H9 (cell line): ENCODE results near the gene CLEC9A. TPM values are rescaled to one million over a fixed set of nuclear protein-coding genes. Genes with fewer than 3 reads are reported as not detected.

ENCODE experiments used
- DNase-seq: peaks from one replicate; pipeline ENCODE4 v3.0.0-alpha.2; 2017
- H2AFZ ChIP-seq: one replicate; pipeline ENCODE4 v1.6.1; 2013; ENCODE audit warnings: mild to moderate bottlenecking, low read length, control low read depth, moderate library complexity
- H2AK5ac ChIP-seq: 2 replicates; pipeline ENCODE4 v1.6.1; 2013; ENCODE audit warnings: low read length, control low read depth, mixed read lengths; ENCODE audit not compliant: insufficient read length
- H2BK120ac ChIP-seq: one replicate; pipeline ENCODE4 v1.6.1; 2013; ENCODE audit warnings: low read depth, mild to moderate bottlenecking, low read length, control low read depth, inconsistent platforms; ENCODE audit not compliant: poor library complexity, severe bottlenecking
- H2BK12ac ChIP-seq: 2 replicates; pipeline ENCODE4 v1.6.1; 2013; ENCODE audit warnings: low read length, control low read depth, mixed read lengths, low read depth; ENCODE audit not compliant: insufficient read length
- H2BK15ac ChIP-seq: 2 replicates; pipeline ENCODE4 v1.6.1; 2013; ENCODE audit warnings: low read depth, low read length, control low read depth
- H2BK20ac ChIP-seq: one replicate; pipeline ENCODE4 v1.6.1; 2013; ENCODE audit warnings: low read depth, mild to moderate bottlenecking, low read length, control low read depth, inconsistent platforms; ENCODE audit not compliant: poor library complexity, severe bottlenecking
- H2BK5ac ChIP-seq: 2 replicates; pipeline ENCODE4 v1.6.1; 2013; ENCODE audit warnings: low read length, control low read depth, mixed read lengths; ENCODE audit not compliant: insufficient read length
- H3K14ac ChIP-seq: 2 replicates; pipeline ENCODE4 v1.6.1; 2013; ENCODE audit warnings: low read length, control low read depth; ENCODE audit not compliant: insufficient read depth
- H3K18ac ChIP-seq: 2 replicates; pipeline ENCODE4 v1.6.1; 2013; ENCODE audit warnings: low read depth, mild to moderate bottlenecking, mixed read lengths, low read length, control low read depth; ENCODE audit not compliant: insufficient read length
- H3K23ac ChIP-seq: 2 replicates; pipeline ENCODE4 v1.6.1; 2013; ENCODE audit warnings: low read length, control low read depth, mixed read lengths, low read depth; ENCODE audit not compliant: insufficient read length
- H3K23me2 ChIP-seq: 2 replicates; pipeline ENCODE4 v1.6.1; 2013; ENCODE audit warnings: low read depth, mild to moderate bottlenecking, mixed read lengths, low read length, control low read depth; ENCODE audit not compliant: insufficient read length, poor library complexity, severe bottlenecking
- H3K27ac ChIP-seq: 2 replicates; pipeline ENCODE4 v1.5.1; 2013; ENCODE audit warnings: low read length, control low read depth, mixed read lengths, low read depth; ENCODE audit not compliant: insufficient read length
- H3K27me3 ChIP-seq: 2 replicates; pipeline ENCODE4 v1.6.1; 2013; ENCODE audit warnings: low read length, control low read depth, inconsistent platforms; ENCODE audit not compliant: insufficient read depth
- H3K4ac ChIP-seq: 2 replicates; pipeline ENCODE4 v1.6.1; 2013; ENCODE audit warnings: low read depth, mild to moderate bottlenecking, control low read depth, inconsistent platforms, low read length, moderate library complexity
- H3K4me1 ChIP-seq: 2 replicates; pipeline ENCODE4 v1.6.1; 2013; ENCODE audit warnings: low read length, control low read depth, inconsistent platforms; ENCODE audit not compliant: insufficient read depth
- H3K4me2 ChIP-seq: 2 replicates; pipeline ENCODE4 v1.6.1; 2013; ENCODE audit warnings: low read length, control low read depth, mixed read lengths; ENCODE audit not compliant: insufficient read length, insufficient read depth
- H3K56ac ChIP-seq: 2 replicates; pipeline ENCODE4 v1.6.1; 2013; ENCODE audit warnings: low read depth, mild to moderate bottlenecking, mixed read lengths, low read length, control low read depth; ENCODE audit not compliant: insufficient read length
- H3K79me1 ChIP-seq: 2 replicates; pipeline ENCODE4 v1.6.1; 2013; ENCODE audit warnings: low read depth, mild to moderate bottlenecking, moderate library complexity, low read length, control low read depth, inconsistent platforms; ENCODE audit not compliant: insufficient read depth, poor library complexity, severe bottlenecking
- H3K79me2 ChIP-seq: 2 replicates; pipeline ENCODE4 v1.6.1; 2013; ENCODE audit warnings: low read length, control low read depth, inconsistent platforms; ENCODE audit not compliant: insufficient read depth
- H3K9ac ChIP-seq: 2 replicates; pipeline ENCODE4 v1.6.1; 2013; ENCODE audit warnings: low read length, control low read depth, mixed read lengths; ENCODE audit not compliant: insufficient read length; ENCODE audit errors: extremely low read depth
- H3K9me3 ChIP-seq: one replicate; pipeline ENCODE4 v1.6.1; 2013; ENCODE audit warnings: low read depth, low read length, inconsistent platforms; ENCODE audit not compliant: control insufficient read depth
- H3T11ph ChIP-seq: one replicate; pipeline ENCODE4 v1.6.1; 2013; ENCODE audit warnings: mild to moderate bottlenecking, low read length, control low read depth, inconsistent platforms
- H4K20me1 ChIP-seq: one replicate; pipeline ENCODE4 v1.6.1; 2013; ENCODE audit not compliant: control insufficient read depth, insufficient read length, insufficient read depth
- H4K5ac ChIP-seq: 2 replicates; pipeline ENCODE4 v1.6.1; 2013; ENCODE audit warnings: low read depth, mild to moderate bottlenecking, mixed read lengths, low read length, control low read depth; ENCODE audit not compliant: insufficient read length
- H4K8ac ChIP-seq: replicated peaks from 2 replicates; pipeline ENCODE4 v1.6.1; 2013; ENCODE audit warnings: low read length, control low read depth, mixed read lengths, low read depth; ENCODE audit not compliant: insufficient read length
- H4K91ac ChIP-seq: 2 replicates; pipeline ENCODE4 v1.6.1; 2013; ENCODE audit warnings: low read depth, mild to moderate bottlenecking, moderate library complexity, mixed read lengths, low read length, control low read depth; ENCODE audit not compliant: insufficient read length
- H3K27ac Mint-ChIP-seq, 3 experiments: 2 replicates in 2 of 3; 3 replicates in 1 of 3; pipeline ENCODE4 v1.8.0; 2020 to 2021; ENCODE audit warnings: mixed read lengths in 3 of 3, mild to moderate bottlenecking in 1 of 3, moderate library complexity in 1 of 3
- H3K27me3 Mint-ChIP-seq: 2 replicates; pipeline ENCODE4 v1.8.0; 2021; ENCODE audit warnings: low read depth, mild to moderate bottlenecking, moderate library complexity, mixed read lengths
- H3K36me3 Mint-ChIP-seq, 3 experiments: 2 replicates in 2 of 3; 3 replicates in 1 of 3; pipeline ENCODE4 v1.8.0; 2020 to 2021; ENCODE audit warnings: low read depth in 3 of 3, mixed read lengths in 3 of 3; ENCODE audit not compliant: insufficient read depth in 1 of 3
- H3K4me1 Mint-ChIP-seq, 2 experiments: 2 replicates each; pipeline ENCODE4 v1.8.0; 2020; ENCODE audit warnings: mixed read lengths in 2 of 2
- H3K4me3 Mint-ChIP-seq, 2 experiments: 2 replicates in 1 of 2; 3 replicates in 1 of 2; pipeline ENCODE4 v1.8.0; 2020 to 2021; ENCODE audit warnings: mild to moderate bottlenecking in 2 of 2, mixed read lengths in 2 of 2, moderate library complexity in 1 of 2
- H3K9me3 Mint-ChIP-seq, 2 experiments: 2 replicates in 1 of 2; 3 replicates in 1 of 2; pipeline ENCODE4 v1.8.0; 2020; ENCODE audit warnings: mild to moderate bottlenecking in 2 of 2, mixed read lengths in 2 of 2, moderate library complexity in 1 of 2
- CTCF ChIP-seq: fragments of 200-600 bp; sonication (generic); conservative IDR thresholded peaks from 3 replicates; pipeline ENCODE4 v1.8.0; 2021; ENCODE audit warnings: antibody characterized with exemption, mild to moderate bottlenecking
- WGBS: extraction: QIAGEN DNeasy Blood & Tissue Kit; methylation state at CpG from one replicate; pipeline ENCODE4 v1.1.7; 2013; ENCODE audit warnings: missing lambda C conversion rate, low lambda C conversion rate, mixed read lengths; ENCODE audit not compliant: insufficient read length; ENCODE audit errors: extremely low coverage; 5-methylcytosine and 5-hydroxymethylcytosine counted together
- total RNA-seq: library from RNA; stranded (reverse); gene quantifications from 2 replicates; pipeline ENCODE4 v1.2.1, GENCODE V29; 2021

Gene CLEC9A
- total RNA-seq, 1 experiment from 2014 or later, result not detected

GRCh38 chr12:10101042-10101579 is 70.6 kb downstream of the CLEC9A start:
- Histone ChIP-seq H4K20me1 (no peaks in the 10 kb centered on the region), H3K4ac (no peak overlapping the region), H3K4me2 (no peak overlapping the region), H4K5ac (no peak overlapping the region), H2BK20ac (no peak overlapping the region), H3K9me3 (no peaks in the 10 kb centered on the region), H2BK5ac (no peak overlapping the region), H3K27me3 (no peaks in the 10 kb centered on the region), H3K14ac (no peak overlapping the region), H2AFZ (no peak overlapping the region), H3K23ac (no peak overlapping the region), H2BK12ac (no peak overlapping the region), H3K23me2 (no peaks in the 10 kb centered on the region), H4K91ac (no peak overlapping the region), H3K79me1 (no peaks in the 10 kb centered on the region), H3K9ac (no peak overlapping the region), H2BK15ac (no peak overlapping the region), H2AK5ac (no peak overlapping the region), H3K79me2 (no peaks in the 10 kb centered on the region), H3K4me1 (no peaks in the 10 kb centered on the region), H3K56ac (no peak overlapping the region), H3K27ac (no peak overlapping the region), H2BK120ac (no peak overlapping the region), H4K8ac (no peak overlapping the region), H3T11ph (no peak overlapping the region), H3K18ac (no peak overlapping the region)
- H3K4me1 Mint-ChIP-seq, result peaks cover 10 to 12% of the 10 kb centered on the region in 2 experiments
- no peak overlapping the region; a peak in 1 of 7 replicates for H3K27ac Mint-ChIP-seq
- TF ChIP-seq CTCF, result no peak
- no CpG with 5 or more reads among the region's 5 CpGs for WGBS
- H3K9me3 Mint-ChIP-seq, result peaks cover 7 to 8% of the 10 kb centered on the region in 2 experiments
- peaks cover 3% of the 10 kb centered on the region for H3K27me3 Mint-ChIP-seq
- H3K36me3 Mint-ChIP-seq, result peaks cover 0 to 6% (median 0%) of the 10 kb centered on the region in 3 experiments; a peak in 4 of 7 replicates
- DNase-seq, result no peak
- no peak overlapping the region for H3K4me3 Mint-ChIP-seq
